B cell (primary cell): ENCODE measurements around the gene ZCCHC24.

ENCODE experiments used
- CTCF ChIP-seq: fragments of 200-600 bp; IDR thresholded peaks from one replicate; pipeline ENCODE4 v1.8.0; 2022; ENCODE audit warnings: antibody characterized with exemption, mild to moderate bottlenecking
- EZH2 ChIP-seq: IDR thresholded peaks from 2 replicates; pipeline ENCODE4 v1.6.1; 2012; ENCODE audit warnings: borderline replicate concordance, low read depth, mild to moderate bottlenecking, moderate library complexity, low read length; ENCODE audit not compliant: insufficient read depth, poor library complexity, severe bottlenecking

DNA sequence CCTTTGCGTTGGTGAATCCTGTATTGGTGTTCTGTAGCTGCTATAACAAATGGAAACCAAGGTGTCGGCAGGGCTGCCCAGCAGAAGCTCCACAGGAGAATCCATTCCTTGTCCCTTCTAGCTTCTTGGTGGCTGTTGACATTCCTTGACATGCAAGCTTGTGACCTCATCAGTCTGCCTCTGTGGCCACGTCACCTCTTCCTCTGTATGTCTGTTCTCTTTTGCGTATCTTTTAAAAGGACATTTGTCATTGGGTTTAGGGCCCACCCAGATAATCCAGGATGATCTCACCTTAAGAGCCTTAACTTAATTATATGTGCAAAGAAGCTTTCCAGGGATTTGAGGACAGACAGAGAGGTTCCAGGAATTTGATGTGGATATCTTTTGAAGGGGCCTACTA, 15.3 kb upstream of the ZCCHC24 start:
- no peak for TF ChIP-seq CTCF
- no peak for TF ChIP-seq EZH2
